Activated T-helper 2 cell treated with anti-CD3 and anti-CD28 coated beads, Interferon-gamma antibody, Interleukin-2, Interleukin-4, amounts not matched to agents 10 μg/mL and 5 μg/mL and 100 μg/mL, durations not matched to agents 14 hours and 24 hours and 36 hours (primary cell): Measurements from ENCODE around the gene SYNPO2. TPM values are rescaled to one million over a fixed set of nuclear protein-coding genes. Genes with fewer than 3 reads are reported as not detected.

Experiments
- DNase-seq: peaks from one replicate; pipeline ENCODE4 v3.0.0; 2021; ENCODE audit warnings: low spot score
- H3K27ac Mint-ChIP-seq: one replicate; pipeline ENCODE4 v1.8.0; 2021; ENCODE audit warnings: mixed read lengths
- H3K27me3 Mint-ChIP-seq: one replicate; pipeline ENCODE4 v1.8.0; 2021; ENCODE audit warnings: low read depth, mixed read lengths
- H3K36me3 Mint-ChIP-seq: one replicate; pipeline ENCODE4 v1.8.0; 2021; ENCODE audit warnings: low read depth, mixed read lengths
- H3K4me1 Mint-ChIP-seq: one replicate; pipeline ENCODE4 v1.8.0; 2021; ENCODE audit warnings: low read depth, mixed read lengths
- H3K4me3 Mint-ChIP-seq: one replicate; pipeline ENCODE4 v1.8.0; 2021; ENCODE audit warnings: low read depth, mild to moderate bottlenecking, moderate library complexity, mixed read lengths
- H3K9me3 Mint-ChIP-seq: one replicate; pipeline ENCODE4 v1.8.0; 2021; ENCODE audit warnings: mixed read lengths
- intact Hi-C: fragments of 100-400 bp; cut with micrococcal nuclease; formaldehyde crosslinking; loops from one replicate; pipeline ENCODE4 v1.15.1; 2023
- total RNA-seq: library from RNA; stranded (reverse); gene quantifications from 2 replicates; pipeline ENCODE4 v1.2.3, GENCODE V29; 2022

Gene SYNPO2
- total RNA-seq, 1 donor from 2014 or later: 0.09 TPM

DNA sequence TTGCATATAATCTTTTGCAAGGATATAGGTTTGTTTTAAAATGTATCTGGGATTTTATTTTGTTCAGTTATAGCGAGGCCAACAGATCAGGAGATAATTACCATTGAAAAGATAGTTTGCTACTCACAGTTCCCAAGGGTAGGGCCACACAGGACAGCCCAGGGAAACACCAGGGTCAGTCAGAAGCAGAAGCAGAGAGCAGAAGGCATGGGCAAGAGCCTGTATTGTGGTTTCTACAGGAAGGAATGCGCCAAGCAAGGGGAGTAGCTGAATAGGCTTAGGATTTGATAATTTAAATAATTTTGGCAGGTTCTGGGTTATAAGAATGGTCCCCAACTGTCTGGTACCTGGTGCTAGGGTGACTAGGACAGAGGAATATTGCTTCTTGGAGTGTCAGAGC lies 61.6 kb downstream of the SYNPO2 start:
- Mint-ChIP-seq H3K36me3 (no peaks in the 10 kb centered on the region), H3K27me3 (peaks cover 9% of the 10 kb centered on the region), H3K27ac (no peak overlapping the region), H3K4me1 (no peaks in the 10 kb centered on the region), H3K4me3 (no peak overlapping the region), H3K9me3 (no peaks in the 10 kb centered on the region)
- no peak for DNase-seq
- intact Hi-C loops: no loop called here

DNA sequence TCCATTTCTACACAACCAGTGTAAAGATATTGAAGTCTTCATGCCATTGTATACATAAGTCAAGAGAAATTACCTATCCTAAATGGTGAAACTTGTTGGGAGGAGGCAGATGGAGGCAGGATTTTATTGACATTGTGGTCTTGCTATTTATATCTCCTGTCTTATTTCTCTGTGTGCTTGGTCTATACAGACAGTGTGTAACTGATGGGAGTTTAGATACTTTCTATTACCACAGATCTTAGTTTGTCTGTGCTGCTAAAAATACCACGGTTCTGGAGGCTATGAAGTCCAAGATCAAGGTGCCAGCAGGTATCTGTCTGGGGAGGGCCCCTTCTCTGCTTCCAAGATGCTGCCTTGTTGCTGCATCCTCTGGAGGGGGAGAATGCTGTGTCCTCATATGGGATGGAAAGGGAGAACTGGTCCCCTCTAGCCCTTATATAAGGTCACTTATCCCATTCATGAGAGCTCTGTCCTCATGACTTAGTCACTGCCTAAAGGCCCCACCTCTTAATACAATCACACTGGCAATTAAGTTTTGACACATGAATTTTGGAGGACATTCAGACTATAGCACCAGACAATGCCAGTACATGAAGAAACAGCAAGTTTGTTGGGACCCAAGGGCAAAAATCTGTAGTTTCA lies 62.4 kb downstream of the SYNPO2 start:
- DNase-seq: no peak
- Mint-ChIP-seq H3K27ac (no peak overlapping the region), H3K9me3 (no peaks in the 10 kb centered on the region), H3K4me3 (no peak overlapping the region), H3K36me3 (no peaks in the 10 kb centered on the region), H3K4me1 (no peaks in the 10 kb centered on the region), H3K27me3 (peaks cover 9% of the 10 kb centered on the region)
- intact Hi-C loops: no loop called here

DNA sequence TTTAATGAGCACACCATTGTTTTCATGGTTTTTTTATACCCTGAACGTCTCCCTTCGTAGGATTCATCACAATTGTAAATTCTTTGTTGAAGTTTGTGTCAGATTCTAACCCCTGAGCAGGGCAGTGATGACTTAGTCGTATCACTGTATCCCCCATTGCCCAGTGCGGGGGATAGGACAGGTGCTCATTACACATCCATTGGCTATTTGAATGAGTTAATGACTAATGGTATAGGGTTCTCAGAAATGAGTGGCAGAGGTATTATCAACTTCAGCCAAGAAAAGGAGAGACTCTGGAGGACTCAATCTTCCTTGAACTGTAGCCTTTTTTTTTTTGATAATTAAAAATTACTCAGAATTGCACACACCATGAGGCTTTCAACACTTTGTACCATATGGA lies 64.6 kb downstream of the SYNPO2 start:
- no peak overlapping the region for H3K27ac Mint-ChIP-seq
- no peak overlapping the region for H3K4me3 Mint-ChIP-seq
- no peaks in the 10 kb centered on the region for H3K36me3 Mint-ChIP-seq
- DNase-seq: no peak
- H3K9me3 Mint-ChIP-seq: no peaks in the 10 kb centered on the region
- no peaks in the 10 kb centered on the region for H3K4me1 Mint-ChIP-seq
- intact Hi-C loops: no loop called here
- peaks cover 6% of the 10 kb centered on the region for H3K27me3 Mint-ChIP-seq

DNA sequence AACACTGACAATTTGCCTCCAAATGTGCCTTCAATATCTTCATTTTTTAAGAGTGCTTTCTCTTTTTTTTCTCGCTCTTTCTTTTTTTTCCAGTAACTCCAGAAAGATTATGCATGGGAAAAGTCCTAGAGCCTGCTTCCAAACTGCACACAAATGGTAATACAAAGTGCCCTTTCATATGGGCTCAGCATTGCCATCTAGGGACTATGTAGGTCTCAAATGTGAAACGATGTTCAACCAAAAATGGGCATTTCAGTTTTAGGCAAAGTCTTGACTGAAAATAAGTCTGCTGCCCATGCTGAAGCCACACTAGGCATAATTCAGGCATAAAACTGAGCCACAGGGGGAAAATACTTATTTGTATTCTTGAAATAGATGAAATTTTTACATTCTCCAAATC lies 65.6 kb downstream of the SYNPO2 start:
- Mint-ChIP-seq H3K9me3 (no peaks in the 10 kb centered on the region), H3K4me3 (no peak overlapping the region), H3K27ac (no peak overlapping the region), H3K4me1 (no peaks in the 10 kb centered on the region), H3K36me3 (no peaks in the 10 kb centered on the region), H3K27me3 (peaks cover 3% of the 10 kb centered on the region)
- intact Hi-C loops: no loop called here
- no peak for DNase-seq

GRCh38 chr4:118955515-118955914 lies 66.9 kb downstream of the SYNPO2 start:
- DNase-seq: no peak
- H3K27ac Mint-ChIP-seq: no peak overlapping the region
- no peaks in the 10 kb centered on the region for H3K4me1 Mint-ChIP-seq
- intact Hi-C loops: no loop called here
- H3K36me3 Mint-ChIP-seq: no peaks in the 10 kb centered on the region
- no peaks in the 10 kb centered on the region for H3K9me3 Mint-ChIP-seq
- H3K27me3 Mint-ChIP-seq: peaks cover 3% of the 10 kb centered on the region
- no peak overlapping the region for H3K4me3 Mint-ChIP-seq

DNA sequence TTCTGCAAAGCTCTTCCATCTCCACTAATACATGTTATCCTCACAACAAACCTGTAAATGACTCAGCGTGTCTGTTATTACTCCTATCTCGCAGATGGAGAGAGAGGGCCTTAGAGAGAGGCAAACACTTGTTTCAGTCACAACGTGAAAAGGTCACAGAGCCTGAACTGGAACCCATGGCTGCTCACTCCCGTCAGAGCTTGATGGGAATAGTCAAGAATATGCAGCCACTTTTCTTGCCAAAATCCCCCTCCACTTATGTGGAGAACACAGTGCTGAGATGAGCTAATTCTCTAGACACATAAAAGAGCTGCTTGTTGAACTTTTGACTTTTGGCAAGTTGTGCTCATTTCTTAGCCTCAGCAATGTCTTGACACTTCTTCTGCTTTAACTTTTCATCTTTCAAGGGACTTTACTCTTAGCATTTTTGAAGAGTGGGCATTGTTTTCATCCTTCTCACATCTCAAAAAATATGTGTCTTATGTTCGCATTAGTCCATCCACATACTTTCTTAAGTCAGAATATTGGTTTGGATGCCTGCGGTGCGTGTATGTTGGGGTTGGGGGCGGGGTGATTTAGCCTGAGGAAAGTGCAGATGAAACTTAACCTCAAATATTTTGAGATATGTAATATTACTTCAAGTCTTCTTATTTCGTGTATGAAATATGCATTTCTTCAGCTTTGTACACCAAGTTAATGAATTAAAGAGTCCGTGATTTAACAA lies 69.2 kb downstream of the SYNPO2 start:
- H3K4me3 Mint-ChIP-seq: no peak overlapping the region
- intact Hi-C loops: no loop called here

DNA sequence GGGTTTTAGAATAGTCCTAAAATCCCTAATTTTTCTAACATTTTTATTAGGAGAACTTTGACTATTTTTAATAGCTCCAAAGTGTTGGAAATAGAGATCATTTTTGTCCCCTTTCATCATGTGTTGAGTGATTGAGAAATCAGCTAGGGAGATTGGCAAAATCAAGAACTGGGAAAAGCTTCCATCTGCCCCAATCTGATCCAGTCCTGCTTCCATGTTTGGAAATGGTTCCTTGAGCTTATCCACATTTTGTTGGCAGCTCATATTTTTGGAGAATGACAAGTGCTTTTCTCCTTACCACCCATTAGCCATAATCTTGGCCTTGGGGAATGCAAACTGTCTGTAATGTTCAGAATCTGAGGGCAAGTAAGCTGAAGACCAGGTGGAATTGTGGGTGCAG lies 73.9 kb downstream of the SYNPO2 start:
- Mint-ChIP-seq H3K4me3 (no peak overlapping the region), H3K27ac (no peak overlapping the region), H3K9me3 (no peaks in the 10 kb centered on the region), H3K27me3 (peaks cover 4% of the 10 kb centered on the region), H3K4me1 (no peaks in the 10 kb centered on the region), H3K36me3 (no peaks in the 10 kb centered on the region)
- DNase-seq: no peak
- intact Hi-C loops: no loop called here

More for the DNA sequence above, 69.2 kb downstream of the SYNPO2 start:
- no peak for DNase-seq
- no peaks in the 10 kb centered on the region for H3K36me3 Mint-ChIP-seq
- peaks cover 7% of the 10 kb centered on the region for H3K27me3 Mint-ChIP-seq
- no peaks in the 10 kb centered on the region for H3K4me1 Mint-ChIP-seq
- H3K27ac Mint-ChIP-seq: no peak overlapping the region
- no peaks in the 10 kb centered on the region for H3K9me3 Mint-ChIP-seq

- Mint-ChIP-seq H3K36me3 (no peaks in the 10 kb centered on the region), H3K9me3 (no peaks in the 10 kb centered on the region), H3K27me3 (peaks cover 4% of the 10 kb centered on the region), H3K4me1 (peaks cover 8% of the 10 kb centered on the region), H3K27ac (no peak overlapping the region), H3K4me3 (no peak overlapping the region)
- intact Hi-C loops: no loop called here
- no peak for DNase-seq
These were observed 76.3 kb downstream of the SYNPO2 start for GRCh38 chr4:118964891-118965411.

GRCh38 chr4:118967393-118967792 lies 78.7 kb downstream of the SYNPO2 start:
- intact Hi-C loops: no loop called here
- H3K27ac Mint-ChIP-seq: no peak overlapping the region
- no peak overlapping the region for H3K4me3 Mint-ChIP-seq
- H3K36me3 Mint-ChIP-seq: no peaks in the 10 kb centered on the region
- peaks cover 9% of the 10 kb centered on the region for H3K27me3 Mint-ChIP-seq
- peaks cover 8% of the 10 kb centered on the region for H3K4me1 Mint-ChIP-seq
- no peak for DNase-seq
- no peaks in the 10 kb centered on the region for H3K9me3 Mint-ChIP-seq

GRCh38 chr4:118968005-118968404 lies 79.4 kb downstream of the SYNPO2 start:
- peaks cover 7% of the 10 kb centered on the region for H3K27me3 Mint-ChIP-seq
- H3K4me3 Mint-ChIP-seq: no peak overlapping the region
- intact Hi-C loops: no loop called here
- no peak for DNase-seq
- no peaks in the 10 kb centered on the region for H3K36me3 Mint-ChIP-seq
- peaks cover 8% of the 10 kb centered on the region for H3K4me1 Mint-ChIP-seq
- no peak overlapping the region for H3K27ac Mint-ChIP-seq
- no peaks in the 10 kb centered on the region for H3K9me3 Mint-ChIP-seq

DNA sequence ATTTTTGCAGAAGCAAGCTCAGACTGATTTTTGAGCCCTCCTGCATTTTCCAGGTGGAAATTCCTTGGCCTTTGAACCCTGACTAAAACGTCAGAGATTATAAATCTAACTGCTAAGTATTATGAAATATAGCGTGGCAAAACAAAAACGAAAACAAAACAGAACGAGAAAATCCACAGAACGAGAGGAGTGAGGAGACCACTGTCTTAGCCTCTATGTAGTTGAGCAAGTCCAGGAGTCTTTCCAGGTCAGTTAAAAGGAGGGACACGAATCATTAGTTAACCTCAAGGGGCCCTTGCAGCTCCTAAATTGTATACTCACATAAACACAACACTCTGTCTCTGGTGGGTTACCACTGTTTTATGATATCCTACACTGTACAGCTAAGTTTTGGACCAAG lies 80.2 kb downstream of the SYNPO2 start:
- no peak overlapping the region for H3K4me3 Mint-ChIP-seq
- H3K4me1 Mint-ChIP-seq: peaks cover 8% of the 10 kb centered on the region
- peaks cover 7% of the 10 kb centered on the region for H3K27me3 Mint-ChIP-seq
- DNase-seq: no peak
- no peaks in the 10 kb centered on the region for H3K9me3 Mint-ChIP-seq
- intact Hi-C loops: no loop called here
- H3K27ac Mint-ChIP-seq: no peak overlapping the region
- no peaks in the 10 kb centered on the region for H3K36me3 Mint-ChIP-seq

DNA sequence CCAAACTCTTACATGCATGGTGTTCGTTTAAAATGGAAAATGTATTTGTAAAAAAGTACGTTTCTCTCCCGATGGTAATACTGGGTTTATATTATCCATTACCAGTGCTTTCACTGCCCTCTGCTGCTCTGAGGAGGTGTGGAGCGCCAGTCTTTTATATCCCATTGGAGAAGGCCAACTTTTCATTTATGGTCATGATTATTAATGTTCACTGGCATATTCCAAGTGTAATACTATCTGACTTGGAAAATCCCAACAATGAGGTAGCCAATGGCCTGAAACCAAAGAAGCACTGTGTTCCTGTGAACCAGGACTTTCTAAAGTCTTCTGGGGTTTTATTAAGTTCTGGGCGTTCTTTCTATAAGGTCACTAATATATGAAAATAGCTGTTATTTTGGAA lies 80.7 kb downstream of the SYNPO2 start:
- intact Hi-C loops: no loop called here
- no peak for DNase-seq
- H3K4me1 Mint-ChIP-seq: peaks cover 8% of the 10 kb centered on the region
- peaks cover 7% of the 10 kb centered on the region for H3K27me3 Mint-ChIP-seq
- H3K4me3 Mint-ChIP-seq: no peak overlapping the region
- no peak overlapping the region for H3K27ac Mint-ChIP-seq
- no peaks in the 10 kb centered on the region for H3K36me3 Mint-ChIP-seq
- H3K9me3 Mint-ChIP-seq: no peaks in the 10 kb centered on the region

DNA sequence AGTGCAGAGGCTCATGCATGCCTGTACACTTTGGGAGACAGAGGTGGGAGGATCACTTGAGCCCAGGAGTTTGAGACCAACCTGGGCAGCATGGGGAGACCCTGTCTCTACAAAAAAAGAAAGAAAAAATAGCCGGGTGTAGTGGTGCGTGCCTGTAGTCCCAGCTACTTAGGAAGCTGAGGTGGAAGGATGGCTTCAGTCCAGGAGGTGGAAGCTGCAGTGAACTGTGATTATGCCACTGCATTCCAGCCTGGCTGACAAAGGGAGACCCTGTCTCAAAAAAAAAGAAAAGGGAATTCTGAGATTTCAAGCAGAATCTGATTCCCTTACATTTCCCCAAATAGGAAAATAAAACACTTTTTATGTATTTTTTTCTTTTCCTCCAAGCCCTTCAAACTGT lies 83.5 kb downstream of the SYNPO2 start:
- Mint-ChIP-seq H3K4me1 (peaks cover 8% of the 10 kb centered on the region), H3K4me3 (no peak overlapping the region), H3K27ac (no peak overlapping the region), H3K9me3 (no peaks in the 10 kb centered on the region), H3K27me3 (peaks cover 7% of the 10 kb centered on the region), H3K36me3 (no peaks in the 10 kb centered on the region)
- intact Hi-C loops: loop anchor here (10.0 kb wide), 1 partner anchor 197 kb away; no protein-coding TSS in a partner anchor
- no peak for DNase-seq
